HG03025 (cell line): Measurements from ENCODE around the gene PRPF8.

Source experiments
- ATAC-seq: cut with Tn5 transposase; IDR thresholded peaks from one replicate; pipeline ENCODE4 v1.9.1; 2021; ENCODE audit warnings: mild to moderate bottlenecking, moderate library complexity; ENCODE audit not compliant: unreplicated experiment, low FRiP score

PRPF8 gene

GRCh38 chr17:1646199-1646875 lies 38.3 kb downstream of the PRPF8 start:
- no peak for ATAC-seq

- ATAC-seq = no peak
Observed at GRCh38 chr17:1645207-1646171, 39.2 kb downstream of the PRPF8 start, which contains the start of gene SCARF1. Gene SCARF1 (minus strand): TSS chr17:1645732. CDS start chr17:1645697, 35 bp downstream.

GRCh38 chr17:1644493-1645206 lies 40.0 kb downstream of the PRPF8 start:
- no peak for ATAC-seq

DNA sequence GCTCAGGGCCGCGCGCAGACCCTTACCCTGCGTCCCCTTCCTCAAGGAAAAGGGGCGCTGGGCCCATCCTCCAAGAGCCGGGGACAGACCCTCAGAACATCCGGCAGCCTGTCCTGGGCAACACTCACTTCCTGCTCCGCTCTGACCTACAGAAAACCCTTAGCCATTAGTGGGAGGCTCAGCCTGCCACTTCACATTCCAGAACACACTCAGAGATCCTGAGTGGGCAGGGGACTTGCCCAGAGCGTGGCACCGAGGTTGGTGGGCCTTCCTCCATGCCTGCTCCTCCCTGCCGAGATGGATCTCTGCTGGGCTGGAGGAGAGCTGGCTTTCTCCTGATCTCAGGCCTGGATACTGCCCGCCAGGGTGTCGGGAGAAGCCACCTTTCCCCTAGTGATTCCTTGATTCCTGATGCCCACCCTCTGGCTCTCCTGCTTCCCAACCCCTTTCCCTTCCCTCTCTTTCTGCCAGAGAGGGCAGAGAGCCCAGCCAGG lies 40.6 kb downstream of the PRPF8 start:
- ATAC-seq = no peak

GRCh38 chr17:1643293-1643998 lies 41.2 kb downstream of the PRPF8 start:
- no peak for ATAC-seq

DNA sequence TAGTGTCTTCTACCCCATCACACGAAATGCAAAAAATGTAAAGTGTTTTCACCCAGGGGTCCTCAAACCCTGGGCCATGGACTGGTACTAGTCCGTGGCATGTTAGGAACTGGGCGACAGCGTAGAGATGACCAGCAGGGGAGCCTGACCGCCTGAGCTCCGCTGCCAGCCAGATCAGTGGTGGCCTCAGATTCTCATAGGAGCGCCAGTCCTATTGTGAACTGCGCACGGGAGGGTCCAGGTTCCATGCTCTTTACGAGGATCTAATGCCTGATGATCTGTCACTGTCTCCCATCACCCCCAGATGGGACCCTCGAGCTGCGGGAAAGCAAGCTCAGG lies 43.6 kb downstream of the PRPF8 start:
- ATAC-seq = no peak

- ATAC-seq = no peak
Observed at GRCh38 chr17:1640329-1641064, 44.2 kb downstream of the PRPF8 start.

- no peak for ATAC-seq
Observed at GRCh38 chr17:1639549-1640180, 45.0 kb downstream of the PRPF8 start.

DNA sequence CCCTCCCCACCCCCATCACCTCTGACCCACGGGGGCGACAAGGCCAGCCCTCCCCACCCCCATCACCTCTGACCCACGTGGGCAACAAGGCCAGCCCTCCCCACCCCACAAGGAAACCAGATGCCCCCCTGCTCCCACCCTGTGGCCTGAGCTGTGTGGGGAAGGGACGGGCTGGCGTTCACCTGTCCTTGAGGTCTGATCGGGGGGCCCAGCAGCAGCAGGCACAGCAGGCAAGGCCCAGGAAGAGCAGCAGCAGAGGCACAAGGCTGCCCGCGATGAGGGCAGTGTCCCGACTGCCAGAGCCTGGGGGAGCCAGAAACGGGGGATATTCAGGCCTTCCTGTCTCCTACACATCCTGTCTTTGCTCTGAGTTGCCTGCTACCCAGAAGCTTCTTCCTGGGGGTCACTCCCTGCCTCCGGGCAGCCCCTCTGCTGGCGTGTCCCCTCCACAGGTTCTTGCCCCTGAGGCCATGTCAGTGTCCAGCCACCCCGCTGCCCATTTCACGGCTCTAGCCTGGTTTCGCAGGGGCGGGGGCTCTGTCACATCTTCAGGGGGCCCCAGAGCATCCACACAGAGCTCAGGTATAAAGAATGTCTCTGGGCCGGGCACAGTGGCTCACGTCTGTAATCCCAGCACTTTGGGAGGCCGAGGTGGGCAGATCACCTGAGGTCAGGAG lies 45.9 kb downstream of the PRPF8 start:
- no peak for ATAC-seq

- no peak for ATAC-seq
Observed at GRCh38 chr17:1638171-1638590, 46.5 kb downstream of the PRPF8 start.

DNA sequence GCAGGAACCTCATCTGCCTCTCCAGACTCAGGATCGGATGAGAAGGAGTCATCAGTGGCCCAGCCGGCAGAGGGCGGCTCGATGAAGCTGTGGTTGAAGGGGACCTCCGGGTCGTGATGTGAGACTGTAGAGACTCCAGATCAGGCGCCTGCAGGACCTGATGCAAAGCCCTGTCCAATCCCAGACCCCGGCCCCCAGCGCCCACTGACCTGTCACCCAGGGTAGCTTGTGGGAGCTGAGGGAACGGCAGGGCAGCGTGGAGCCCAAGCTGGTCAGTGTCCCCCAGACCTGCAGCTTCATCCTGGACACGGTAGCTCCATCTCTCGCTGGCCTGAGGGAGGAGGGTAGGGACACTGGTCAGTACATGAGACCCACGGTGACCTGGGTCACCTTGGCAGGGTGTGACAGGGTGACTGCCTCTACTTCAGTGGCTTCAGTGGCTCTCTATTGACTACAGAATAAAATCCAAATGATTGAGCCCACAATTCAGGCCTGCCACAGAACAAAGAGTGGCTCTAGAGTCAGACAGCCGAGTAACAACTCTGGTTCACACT lies 47.9 kb downstream of the PRPF8 start:
- no peak for ATAC-seq

GRCh38 chr17:1635675-1636465 lies 48.8 kb downstream of the PRPF8 start:
- no peak for ATAC-seq

DNA sequence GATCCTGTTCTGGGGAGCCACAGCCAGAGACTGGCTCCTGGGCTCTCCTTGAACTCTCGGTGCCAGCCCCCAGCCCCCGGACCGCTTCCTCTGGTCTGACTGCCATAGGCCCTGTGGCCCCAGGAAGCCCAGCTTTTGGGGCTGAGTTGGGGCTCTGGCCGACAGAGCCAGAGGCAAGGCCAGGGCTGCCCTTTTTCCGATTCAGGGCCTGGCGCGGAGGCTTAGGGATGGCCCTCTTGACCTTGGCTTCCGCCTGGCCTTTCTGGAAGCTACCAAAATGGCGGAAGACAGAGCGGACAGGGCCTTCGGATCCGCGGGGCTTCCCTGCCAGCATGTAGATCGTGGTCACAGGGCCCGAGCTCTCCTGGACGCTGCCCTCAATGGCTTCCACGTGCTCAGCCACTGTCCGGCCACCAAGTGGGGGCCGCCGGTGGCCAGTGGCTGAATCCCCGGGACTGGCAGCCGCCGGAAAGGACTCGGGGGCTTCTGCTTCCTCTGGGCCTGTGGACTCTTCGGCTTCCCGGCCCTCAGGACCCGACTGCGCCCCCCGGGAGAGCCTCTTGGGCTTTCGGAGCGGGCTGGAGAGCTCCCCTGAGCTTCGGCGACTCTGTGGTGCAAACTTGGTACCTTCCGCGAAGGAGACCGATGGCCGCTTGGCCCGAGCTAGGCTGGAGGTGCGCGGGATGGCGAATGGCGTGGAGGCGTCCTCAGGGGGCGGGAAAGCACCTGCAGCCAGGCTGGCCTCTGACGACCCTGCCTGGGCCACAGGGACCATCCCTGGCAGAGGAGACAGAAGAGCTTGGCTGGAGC lies 49.6 kb downstream of the PRPF8 start:
- no peak for ATAC-seq

DNA sequence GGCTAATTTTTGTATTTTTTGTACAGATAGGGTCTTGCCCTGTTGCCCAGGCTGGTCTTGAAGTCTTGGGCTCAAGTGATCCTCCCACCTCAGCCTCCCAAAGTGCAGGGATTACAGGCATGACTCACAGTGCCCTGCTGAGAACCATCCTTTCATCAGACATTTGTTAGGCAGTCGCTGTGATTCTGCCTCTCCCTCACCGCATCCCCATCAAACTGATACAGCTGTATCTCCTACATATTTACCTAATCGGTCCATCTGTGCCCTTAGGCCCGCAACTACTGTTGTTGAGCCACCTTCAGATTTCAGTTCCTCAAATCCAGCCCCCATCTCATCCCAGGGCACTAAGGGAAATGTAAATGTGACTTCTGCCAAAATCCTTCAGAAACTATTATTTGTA lies 54.0 kb downstream of the PRPF8 start:
- no peak for ATAC-seq

- no peak for ATAC-seq
Observed at GRCh38 chr17:1629504-1630310, 55.0 kb downstream of the PRPF8 start.
